IMR-90 (cell line): ENCODE measurements around the gene ATRX. TPM values are rescaled to one million over a fixed set of nuclear protein-coding genes. Genes with fewer than 3 reads are reported as not detected.

ENCODE experiments used
- ATAC-seq: fragments of 200-7000 bp; cut with Tn5 transposase; 2 replicates; pipeline ENCODE4 v1.9.1; 2020; ENCODE audit warnings: low read depth, mild to moderate bottlenecking, moderate library complexity
- BruUV-seq: library from RNA; stranded (reverse); fragments of 400-500 nt; replicated peaks from 2 replicates; lab custom pipeline; 2021; lab: Mats Ljungman, UMichigan
- CTCF ChIA-PET: fragments of 300-600 bp; formaldehyde crosslinking; extraction: SDS; loops from one replicate; lab custom pipeline; 2021; ENCODE audit warnings: antibody characterized with exemption; lab: Yijun Ruan, JAX
- POLR2A ChIA-PET: fragments of 300-600 bp; sonication (Branson Sonifier 250); formaldehyde crosslinking; loops from one replicate; lab custom pipeline; 2022; ENCODE audit warnings: antibody characterized with exemption; ENCODE audit not compliant: unreplicated experiment; lab: Charles Lee
- DNase-seq: peaks from one replicate; pipeline ENCODE4 v3.0.0; 2013
- H2AFZ ChIP-seq: replicated peaks from 2 replicates; pipeline ENCODE3; 2013; ENCODE audit warnings: low read length, mild to moderate bottlenecking; ENCODE audit not compliant: poor library complexity
- H2AK5ac ChIP-seq: 2 replicates; pipeline ENCODE4 v1.6.1; 2013; ENCODE audit warnings: low read depth, low read length, inconsistent platforms
- H2AK9ac ChIP-seq: replicated peaks from 2 replicates; pipeline ENCODE3; 2013; ENCODE audit warnings: mild to moderate bottlenecking, low read depth, low read length, moderate library complexity; ENCODE audit not compliant: poor library complexity
- H2BK120ac ChIP-seq: 2 replicates; pipeline ENCODE4 v1.6.1; 2013; ENCODE audit warnings: low read depth, low read length, inconsistent platforms
- H2BK15ac ChIP-seq: 3 replicates; pipeline ENCODE4 v1.6.1; 2013; ENCODE audit warnings: low read depth, low read length, inconsistent platforms
- H2BK20ac ChIP-seq: 2 replicates; pipeline ENCODE4 v1.6.1; 2013; ENCODE audit warnings: low read depth, mild to moderate bottlenecking, inconsistent platforms, low read length, moderate library complexity
- H2BK5ac ChIP-seq: 2 replicates; pipeline ENCODE4 v1.6.1; 2013; ENCODE audit warnings: mild to moderate bottlenecking, low read depth, low read length, inconsistent platforms; ENCODE audit not compliant: poor library complexity, severe bottlenecking
- H3K14ac ChIP-seq: replicated peaks from 2 replicates; pipeline ENCODE4 v1.6.1; 2013; ENCODE audit warnings: low read depth, low read length, inconsistent platforms
- H3K18ac ChIP-seq: 2 replicates; pipeline ENCODE4 v1.6.1; 2013; ENCODE audit warnings: low read depth, low read length, control low read depth
- H3K23ac ChIP-seq: 2 replicates; pipeline ENCODE4 v1.6.1; 2013; ENCODE audit warnings: low read depth, low read length, inconsistent platforms
- H3K27ac ChIP-seq: 2 replicates; pipeline ENCODE4 v1.5.1; 2013; ENCODE audit warnings: mild to moderate bottlenecking, control low read depth, low read length; ENCODE audit not compliant: insufficient read depth
- H3K27me3 ChIP-seq: 2 replicates; pipeline ENCODE4 v1.6.1; 2013; ENCODE audit warnings: low read length; ENCODE audit not compliant: control insufficient read depth, insufficient read depth
- H3K36me3 ChIP-seq: 2 replicates; pipeline ENCODE4 v1.6.1; 2013; ENCODE audit warnings: low read length, mixed read lengths; ENCODE audit not compliant: control insufficient read depth, insufficient read depth
- H3K4ac ChIP-seq: 2 replicates; pipeline ENCODE4 v1.6.1; 2013; ENCODE audit warnings: low read depth, low read length, inconsistent platforms
- H3K4me1 ChIP-seq: 2 replicates; pipeline ENCODE4 v1.6.1; 2013; ENCODE audit warnings: low read length, mixed read lengths; ENCODE audit not compliant: control insufficient read depth, insufficient read depth
- H3K4me2 ChIP-seq: 2 replicates; pipeline ENCODE4 v1.6.1; 2013; ENCODE audit warnings: low read depth, mild to moderate bottlenecking, control low read depth, low read length, moderate library complexity
- H3K4me3 ChIP-seq: 2 replicates; pipeline ENCODE4 v1.5.1; 2013; ENCODE audit warnings: low read depth, mild to moderate bottlenecking, control low read depth, low read length, moderate library complexity; ENCODE audit not compliant: insufficient read depth
- H3K56ac ChIP-seq: 2 replicates; pipeline ENCODE4 v1.6.1; 2013; ENCODE audit warnings: low read length, inconsistent platforms; ENCODE audit not compliant: insufficient read depth; ENCODE audit errors: extremely low read depth
- H3K79me1 ChIP-seq, 2 experiments: 2 replicates each; pipeline ENCODE4 v1.6.1; 2013; ENCODE audit warnings: low read length in 2 of 2, inconsistent platforms in 1 of 2, low read depth in 1 of 2
- H3K9ac ChIP-seq: 2 replicates; pipeline ENCODE4 v1.6.1; 2013; ENCODE audit warnings: low read depth, low read length, control low read depth
- H3K9me1 ChIP-seq: 2 replicates; pipeline ENCODE4 v1.6.1; 2013; ENCODE audit warnings: low read length, inconsistent platforms; ENCODE audit not compliant: insufficient read depth
- H3K9me3 ChIP-seq: 2 replicates; pipeline ENCODE4 v1.6.1; 2013; ENCODE audit warnings: low read length; ENCODE audit not compliant: control insufficient read depth, insufficient read depth
- H4K20me1 ChIP-seq: 2 replicates; pipeline ENCODE4 v1.6.1; 2013; ENCODE audit warnings: low read length, inconsistent platforms; ENCODE audit not compliant: insufficient read depth
- H4K5ac ChIP-seq: 2 replicates; pipeline ENCODE4 v1.6.1; 2013; ENCODE audit warnings: mild to moderate bottlenecking, low read depth, low read length, control low read depth
- H4K8ac ChIP-seq, 2 experiments: 2 replicates each; pipeline ENCODE4 v1.6.1; 2013; ENCODE audit warnings: low read depth in 2 of 2, low read length in 2 of 2, control low read depth in 1 of 2, inconsistent platforms in 1 of 2
- H4K91ac ChIP-seq: 2 replicates; pipeline ENCODE4 v1.6.1; 2013; ENCODE audit warnings: low read depth, low read length, inconsistent platforms; ENCODE audit not compliant: insufficient read depth
- BHLHE40 ChIP-seq: fragments of 150-350 bp; IDR thresholded peaks from 2 replicates; pipeline ENCODE4 v1.6.1; 2016; ENCODE audit warnings: mild to moderate bottlenecking, low read depth, low read length
- CEBPB ChIP-seq: IDR thresholded peaks from 2 replicates; pipeline ENCODE4 v1.6.1; 2012; ENCODE audit warnings: low read depth, low read length, improper control_type of control experiment
- CHD1 ChIP-seq: IDR thresholded peaks from 2 replicates; pipeline ENCODE4 v1.6.1; 2012; ENCODE audit warnings: low read depth, low read length, improper control_type of control experiment
- CTCF ChIP-seq: conservative IDR thresholded peaks from 2 replicates; pipeline ENCODE4 v1.5.1; 2012; ENCODE audit warnings: mild to moderate bottlenecking, low read depth, low read length, improper control_type of control experiment
- ELK1 ChIP-seq: fragments of 150-350 bp; IDR thresholded peaks from 2 replicates; pipeline ENCODE4 v1.6.1; 2016; ENCODE audit warnings: low read depth, mild to moderate bottlenecking, low read length, moderate library complexity, borderline replicate concordance
- FOS ChIP-seq: fragments of 150-350 bp; IDR thresholded peaks from 2 replicates; pipeline ENCODE4 v1.6.1; 2016; ENCODE audit warnings: low read depth, low read length
- MAFK ChIP-seq: IDR thresholded peaks from 2 replicates; pipeline ENCODE4 v1.6.1; 2012; ENCODE audit warnings: low read depth, low read length, improper control_type of control experiment
- MAZ ChIP-seq: IDR thresholded peaks from 2 replicates; pipeline ENCODE4 v1.6.1; 2012; ENCODE audit warnings: low read depth, mild to moderate bottlenecking, low read length, improper control_type of control experiment, moderate library complexity, borderline replicate concordance
- MXI1 ChIP-seq: IDR thresholded peaks from 2 replicates; pipeline ENCODE4 v1.6.1; 2012; ENCODE audit warnings: low read depth, mild to moderate bottlenecking, low read length, moderate library complexity, borderline replicate concordance
- POLR2A ChIP-seq: IDR thresholded peaks from 2 replicates; pipeline ENCODE4 v1.6.1; 2012; ENCODE audit warnings: mild to moderate bottlenecking, low read depth, low read length
- RCOR1 ChIP-seq: IDR thresholded peaks from 2 replicates; pipeline ENCODE4 v1.6.1; 2012; ENCODE audit warnings: mild to moderate bottlenecking, low read length, improper control_type of control experiment; ENCODE audit not compliant: insufficient replicate concordance
- RFX5 ChIP-seq: IDR thresholded peaks from 2 replicates; pipeline ENCODE4 v1.8.0; 2012; ENCODE audit warnings: low read depth, mild to moderate bottlenecking, low read length, moderate library complexity
- SMC3 ChIP-seq: fragments of 150-350 bp; IDR thresholded peaks from 2 replicates; pipeline ENCODE4 v1.6.1; 2016; ENCODE audit warnings: low read depth, mild to moderate bottlenecking, antibody characterized with exemption, low read length, moderate library complexity
- USF2 ChIP-seq: fragments of 150-350 bp; IDR thresholded peaks from 2 replicates; pipeline ENCODE4 v1.6.1; 2017; ENCODE audit warnings: mild to moderate bottlenecking, antibody characterized with exemption, low read length, low read depth
- WGBS, 2 experiments: methylation state at CpG; one replicate each; pipeline versions ENCODE4 v1.1.5 to v1.1.7; 2013; ENCODE audit warnings: missing lambda C conversion rate in 2 of 2; ENCODE audit not compliant: insufficient read length in 1 of 2; ENCODE audit errors: extremely low coverage in 2 of 2; 5-methylcytosine and 5-hydroxymethylcytosine counted together
- dilution Hi-C: fragments of 300-500 bp; cut with HindIII; formaldehyde crosslinking; loops from one replicate; pipeline ENCODE4 v1.14.3; 2018; ENCODE audit warnings: low sequenced_read_pairs; ENCODE audit not compliant: unreplicated experiment
- in situ Hi-C: fragments of 300-500 bp; cut with MboI; formaldehyde crosslinking; loops from 3 replicates; pipeline ENCODE4 v1.14.3; 2019; ENCODE audit warnings: low sequenced_read_pairs, inconsistent platforms, mixed read lengths
- intact Hi-C: fragments of 100-400 bp; cut with micrococcal nuclease; formaldehyde crosslinking; loops from 2 replicates; pipeline ENCODE4 v1.10.0; 2022
- polyA plus RNA-seq, 3 experiments: library from polyadenylated mRNA; depleted of rRNA; stranded (reverse); fragments of >200 nt; gene quantifications; 2 replicates each; pipeline ENCODE4 v1.2.3, GENCODE V29; 2012; ENCODE audit warnings: low replicate concordance in 1 of 3
- total RNA-seq: library from RNA; depleted of rRNA; stranded (reverse); fragments of >200 nt; gene quantifications from 2 replicates; pipeline ENCODE4 v1.2.3, GENCODE V29; 2012

The ATRX gene
- total and polyA plus RNA-seq, 2 of the 4 experiments (the other 2 are of a cell fraction), result 20.7 to 73.8 TPM

- Histone ChIP-seq H3K56ac (no peak overlapping the region), H2AFZ (no peak overlapping the region), H4K8ac (no peak overlapping the region), H3K9me1 (no peaks in the 10 kb centered on the region), H3K9ac (no peak overlapping the region), H2BK20ac (no peak overlapping the region), H2BK15ac (no peak overlapping the region), H3K23ac (no peak overlapping the region), H3K36me3 (no peaks in the 10 kb centered on the region), H2AK9ac (no peak overlapping the region), H3K27ac (no peak overlapping the region), H4K91ac (no peak overlapping the region), H3K27me3 (no peaks in the 10 kb centered on the region; the same call in none of the 2 replicates), H3K9me3 (no peaks in the 10 kb centered on the region), H3K4me3 (no peak overlapping the region), H2BK5ac (no peak overlapping the region), H3K14ac (no peak overlapping the region), H2AK5ac (no peak overlapping the region), H4K20me1 (no peaks in the 10 kb centered on the region), H3K4ac (no peak overlapping the region), H4K5ac (no peak overlapping the region), H3K4me1 (no peaks in the 10 kb centered on the region), H3K18ac (no peak overlapping the region), H3K4me2 (no peak overlapping the region), H2BK120ac (no peak overlapping the region), H3K79me1 (no peaks in the 10 kb centered on the region)
- DNase-seq (no peak), ATAC-seq (no peak)
- TF ChIP-seq POLR2A, result no peak
- TF ChIP-seq FOS, result no peak
- TF ChIP-seq RFX5, result no peak
- no peak for TF ChIP-seq BHLHE40
- no peak for TF ChIP-seq USF2
- TF ChIP-seq MAZ, result no peak
- no peak for TF ChIP-seq CEBPB
- TF ChIP-seq ELK1, result no peak
- no peak for TF ChIP-seq MAFK
- TF ChIP-seq MXI1, result no peak
- no peak for TF ChIP-seq CTCF
- no peak for TF ChIP-seq SMC3
- TF ChIP-seq RCOR1, result no peak
- TF ChIP-seq CHD1, result no peak
- dilution Hi-C loops (no loop called here), in situ Hi-C loops (no loop called here), intact Hi-C loops (no loop called here)
- no TSS peak for BruUV-seq
- ChIA-PET CTCF (no interaction called here), POLR2A (no interaction called here)
- no CpG with 5 or more reads among the region's 2 CpGs for WGBS, 2 experiments
Observed at GRCh38 chrX:77455437-77455836, 330.6 kb downstream of the ATRX start.
